Measurements from ENCODE around the gene NTHL1.

The NTHL1 gene

DNA sequence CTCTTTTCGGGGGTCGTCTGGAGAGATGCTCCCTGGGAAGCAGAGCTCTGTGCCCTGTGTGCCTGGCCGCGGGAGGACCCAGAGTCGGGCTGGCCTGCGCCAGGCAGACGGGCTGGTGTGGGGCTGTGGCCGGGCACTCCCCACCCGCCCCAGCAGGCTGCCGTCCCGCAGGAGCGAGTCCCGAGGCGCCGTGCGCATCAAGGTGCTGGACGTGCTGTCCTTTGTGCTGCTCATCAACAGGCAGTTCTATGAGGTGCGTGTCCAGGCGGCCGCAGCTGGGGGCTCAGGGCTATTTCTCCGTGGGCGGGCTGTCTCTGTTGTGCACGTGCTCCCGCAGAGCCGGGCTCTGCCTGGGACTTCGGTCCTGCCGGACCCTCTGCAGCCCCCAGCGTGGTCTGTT is 15.2 kb upstream of the NTHL1 start:
- TF ChIP-seq, protein P1, sequence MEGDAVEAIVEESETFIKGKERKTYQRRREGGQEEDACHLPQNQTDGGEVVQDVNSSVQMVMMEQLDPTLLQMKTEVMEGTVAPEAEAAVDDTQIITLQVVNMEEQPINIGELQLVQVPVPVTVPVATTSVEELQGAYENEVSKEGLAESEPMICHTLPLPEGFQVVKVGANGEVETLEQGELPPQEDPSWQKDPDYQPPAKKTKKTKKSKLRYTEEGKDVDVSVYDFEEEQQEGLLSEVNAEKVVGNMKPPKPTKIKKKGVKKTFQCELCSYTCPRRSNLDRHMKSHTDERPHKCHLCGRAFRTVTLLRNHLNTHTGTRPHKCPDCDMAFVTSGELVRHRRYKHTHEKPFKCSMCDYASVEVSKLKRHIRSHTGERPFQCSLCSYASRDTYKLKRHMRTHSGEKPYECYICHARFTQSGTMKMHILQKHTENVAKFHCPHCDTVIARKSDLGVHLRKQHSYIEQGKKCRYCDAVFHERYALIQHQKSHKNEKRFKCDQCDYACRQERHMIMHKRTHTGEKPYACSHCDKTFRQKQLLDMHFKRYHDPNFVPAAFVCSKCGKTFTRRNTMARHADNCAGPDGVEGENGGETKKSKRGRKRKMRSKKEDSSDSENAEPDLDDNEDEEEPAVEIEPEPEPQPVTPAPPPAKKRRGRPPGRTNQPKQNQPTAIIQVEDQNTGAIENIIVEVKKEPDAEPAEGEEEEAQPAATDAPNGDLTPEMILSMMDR (IDR thresholded peaks at IDR 0.05; ENCODE audit: low read depth, low read length, poor library complexity, severe bottlenecking): no peak
- no peak for TF ChIP-seq EZH2phosphoT487 (IDR thresholded peaks at IDR 0.05; ENCODE audit: borderline replicate concordance, low read length)
- Histone ChIP-seq H3K27ac (ENCODE audit: low read depth, low read length) (no peak overlapping the region), H3K4me1 (ENCODE audit: control insufficient read depth, low read length) (no peaks in the 10 kb centered on the region), H3K79me2 (ENCODE audit: control insufficient read depth, low read length) (no peaks in the 10 kb centered on the region), H3K27me3 (ENCODE audit: control insufficient read depth, low read length) (no peaks in the 10 kb centered on the region), H3K4me3 (ENCODE audit: low read length) (no peak overlapping the region), H3K4me2 (ENCODE audit: low read length) (no peak overlapping the region), H3F3A (ENCODE audit: control insufficient read depth, insufficient read depth) (no peaks in the 10 kb centered on the region), H3K9me3 (ENCODE audit: control insufficient read depth, insufficient read depth, low read length) (no peaks in the 10 kb centered on the region), H3K9me2 (replicated peaks; ENCODE audit: control insufficient read depth, low read length) (no peaks in the 10 kb centered on the region), H3K36me3 (ENCODE audit: control insufficient read depth, low read length) (peaks cover 14% of the 10 kb centered on the region), H4K20me1 (ENCODE audit: control insufficient read depth, insufficient read depth, low read depth, low read length) (no peaks in the 10 kb centered on the region)

DNA sequence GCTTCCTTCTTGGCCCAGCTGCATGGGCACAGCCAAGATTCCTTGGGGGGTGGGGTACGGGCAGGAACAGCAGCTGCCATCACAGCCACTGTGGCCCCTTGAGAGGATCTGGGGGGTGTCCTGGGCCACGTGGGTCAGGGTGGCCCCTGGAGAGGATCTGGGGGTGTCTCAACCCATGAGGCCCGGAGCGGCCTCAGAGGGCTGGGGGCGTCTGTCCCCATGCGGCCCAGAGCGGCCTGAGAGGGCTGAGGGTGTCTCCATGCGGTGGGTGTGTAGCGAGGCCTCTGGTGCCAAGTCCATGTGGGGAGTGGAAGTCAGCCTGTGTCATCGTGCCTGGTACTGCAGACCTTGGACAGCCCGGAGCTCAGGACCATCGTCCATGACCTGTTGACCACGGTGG is 13.9 kb upstream of the NTHL1 start:
- no peaks in the 10 kb centered on the region for H3K4me1 ChIP-seq (ENCODE audit: control insufficient read depth, low read length)
- H3K79me2 ChIP-seq (ENCODE audit: control insufficient read depth, low read length): no peaks in the 10 kb centered on the region
- H4K20me1 ChIP-seq (ENCODE audit: control insufficient read depth, insufficient read depth, low read depth, low read length): no peaks in the 10 kb centered on the region
- H3K4me3 ChIP-seq (ENCODE audit: low read length): no peak overlapping the region
- no peak overlapping the region for H3K4me2 ChIP-seq (ENCODE audit: low read length)
- H3K9me3 ChIP-seq (ENCODE audit: control insufficient read depth, insufficient read depth, low read length): no peaks in the 10 kb centered on the region
- no peaks in the 10 kb centered on the region for H3K27me3 ChIP-seq (ENCODE audit: control insufficient read depth, low read length)
- peaks cover 20% of the 10 kb centered on the region for H3K36me3 ChIP-seq (ENCODE audit: control insufficient read depth, low read length)
- no peak overlapping the region for H3K27ac ChIP-seq (ENCODE audit: low read depth, low read length)
- TF ChIP-seq, protein P1 (IDR thresholded peaks at IDR 0.05; ENCODE audit: low read depth, low read length, poor library complexity, severe bottlenecking): no peak
- TF ChIP-seq EZH2phosphoT487 (IDR thresholded peaks at IDR 0.05; ENCODE audit: borderline replicate concordance, low read length): no peak
- H3K9me2 ChIP-seq (replicated peaks; ENCODE audit: control insufficient read depth, low read length): no peaks in the 10 kb centered on the region
- no peaks in the 10 kb centered on the region for H3F3A ChIP-seq (ENCODE audit: control insufficient read depth, insufficient read depth)

DNA sequence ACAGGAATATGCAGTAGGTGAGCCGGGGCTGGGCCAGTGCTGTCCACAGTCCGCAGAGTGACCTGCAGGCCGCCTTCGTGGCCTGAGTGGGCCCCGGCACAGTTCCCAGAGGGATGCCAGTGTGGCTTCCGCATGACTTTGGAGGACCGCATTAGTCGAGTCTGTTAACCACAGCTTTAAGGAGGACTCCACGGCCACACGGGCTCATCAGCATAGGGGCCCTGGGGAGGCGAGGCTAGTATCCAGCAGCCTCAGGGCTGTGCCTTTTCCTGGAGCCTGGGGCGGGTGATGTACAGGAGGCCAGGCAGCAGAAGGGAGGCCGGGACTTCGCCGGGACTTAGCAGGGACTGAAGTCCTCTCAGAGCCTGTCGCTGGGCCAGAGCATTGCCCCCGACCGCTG is 13.4 kb upstream of the NTHL1 start:
- Histone ChIP-seq H3K9me3 (ENCODE audit: control insufficient read depth, insufficient read depth, low read length) (no peaks in the 10 kb centered on the region), H3K79me2 (ENCODE audit: control insufficient read depth, low read length) (no peaks in the 10 kb centered on the region), H3K27me3 (ENCODE audit: control insufficient read depth, low read length) (no peaks in the 10 kb centered on the region), H4K20me1 (ENCODE audit: control insufficient read depth, insufficient read depth, low read depth, low read length) (no peaks in the 10 kb centered on the region), H3F3A (ENCODE audit: control insufficient read depth, insufficient read depth) (no peaks in the 10 kb centered on the region), H3K36me3 (ENCODE audit: control insufficient read depth, low read length) (peaks cover 17% of the 10 kb centered on the region), H3K27ac (ENCODE audit: low read depth, low read length) (no peak overlapping the region), H3K4me1 (ENCODE audit: control insufficient read depth, low read length) (no peaks in the 10 kb centered on the region), H3K4me3 (ENCODE audit: low read length) (no peak overlapping the region), H3K4me2 (ENCODE audit: low read length) (no peak overlapping the region), H3K9me2 (replicated peaks; ENCODE audit: control insufficient read depth, low read length) (no peaks in the 10 kb centered on the region)
- TF ChIP-seq, protein P1 (IDR thresholded peaks at IDR 0.05; ENCODE audit: low read depth, low read length, poor library complexity, severe bottlenecking): no peak
- TF ChIP-seq EZH2phosphoT487 (IDR thresholded peaks at IDR 0.05; ENCODE audit: borderline replicate concordance, low read length): no peak

DNA sequence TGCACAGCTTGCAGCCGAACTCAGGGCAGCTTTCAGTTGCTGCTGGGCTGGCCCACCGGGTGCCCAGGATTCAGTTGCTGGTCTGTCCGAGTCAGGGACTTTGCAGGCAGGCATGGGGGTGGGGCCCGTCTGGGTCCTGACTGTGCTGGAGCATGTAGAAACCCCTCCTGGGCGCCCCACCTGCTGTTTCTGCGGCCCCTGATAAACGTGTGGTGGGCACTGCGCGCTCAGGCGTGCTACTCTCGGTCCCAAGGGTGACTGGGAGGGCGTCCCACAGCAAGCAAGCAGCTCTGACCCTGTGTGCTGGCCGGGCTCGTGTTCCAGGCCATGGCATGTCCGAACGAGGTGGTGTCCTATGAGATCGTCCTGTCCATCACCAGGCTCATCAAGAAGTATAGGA is 12.7 kb upstream of the NTHL1 start:
- no peak overlapping the region for H3K4me3 ChIP-seq (ENCODE audit: low read length)
- no peak for TF ChIP-seq EZH2phosphoT487 (IDR thresholded peaks at IDR 0.05; ENCODE audit: borderline replicate concordance, low read length)
- TF ChIP-seq, protein P1 (IDR thresholded peaks at IDR 0.05; ENCODE audit: low read depth, low read length, poor library complexity, severe bottlenecking): no peak
- no peaks in the 10 kb centered on the region for H3F3A ChIP-seq (ENCODE audit: control insufficient read depth, insufficient read depth)
- no peaks in the 10 kb centered on the region for H3K79me2 ChIP-seq (ENCODE audit: control insufficient read depth, low read length)
- no peak overlapping the region for H3K27ac ChIP-seq (ENCODE audit: low read depth, low read length)
- H3K4me1 ChIP-seq (ENCODE audit: control insufficient read depth, low read length): no peaks in the 10 kb centered on the region
- peaks cover 10% of the 10 kb centered on the region; the same call in 1 of the 2 replicates for H3K36me3 ChIP-seq (ENCODE audit: control insufficient read depth, low read length)
- H3K9me2 ChIP-seq (replicated peaks; ENCODE audit: control insufficient read depth, low read length): no peaks in the 10 kb centered on the region
- no peaks in the 10 kb centered on the region for H3K9me3 ChIP-seq (ENCODE audit: control insufficient read depth, insufficient read depth, low read length)
- no peaks in the 10 kb centered on the region for H4K20me1 ChIP-seq (ENCODE audit: control insufficient read depth, insufficient read depth, low read depth, low read length)
- no peak overlapping the region for H3K4me2 ChIP-seq (ENCODE audit: low read length)
- no peaks in the 10 kb centered on the region for H3K27me3 ChIP-seq (ENCODE audit: control insufficient read depth, low read length)

All from DOHH2 (cell line).